HepG2 (cell line): ENCODE results near the gene WEE1. TPM values are rescaled to one million over a fixed set of nuclear protein-coding genes. Genes with fewer than 3 reads are reported as not detected.

Source experiments
- PAF1 ChIP-seq: IDR thresholded peaks from 2 replicates; pipeline ENCODE4 v1.6.1; 2016; ENCODE audit warnings: missing genetic modification reagents, missing compliant biosample characterization
- SP4 ChIP-seq: sonication (generic); formaldehyde crosslinking; IDR thresholded peaks from 2 replicates; pipeline ENCODE4 v1.8.1; 2023; ENCODE audit warnings: mild to moderate bottlenecking, missing genetic modification reagents
- TIGD3 ChIP-seq: sonication (generic); formaldehyde crosslinking; IDR thresholded peaks from 2 replicates; pipeline ENCODE4 v1.5.1; 2020; ENCODE audit warnings: mild to moderate bottlenecking, missing genetic modification reagents, borderline replicate concordance
- ZFP41 ChIP-seq: sonication (generic); formaldehyde crosslinking; IDR thresholded peaks from 2 replicates; pipeline ENCODE4 v1.4.0; 2020; ENCODE audit warnings: mild to moderate bottlenecking, missing genetic modification reagents, borderline replicate concordance
- ZHX2 ChIP-seq, 2 experiments: sonication (generic) in 1 of 2; formaldehyde crosslinking in 1 of 2; IDR thresholded peaks; 2 replicates each; pipeline versions ENCODE4 v1.6.1 to v1.9.0; 2014 to 2022; ENCODE audit warnings: antibody characterized with exemption in 1 of 2, borderline replicate concordance in 1 of 2, inconsistent platforms in 1 of 2, low read depth in 1 of 2, missing genetic modification reagents in 1 of 2
- ZNF775 ChIP-seq: sonication (generic); formaldehyde crosslinking; IDR thresholded peaks from 2 replicates; pipeline ENCODE4 v1.4.0; 2020; ENCODE audit warnings: missing genetic modification reagents, mild to moderate bottlenecking, moderate library complexity, borderline replicate concordance
- ZNF790 ChIP-seq: sonication (generic); formaldehyde crosslinking; IDR thresholded peaks from 2 replicates; pipeline ENCODE4 v1.8.0; 2022; ENCODE audit warnings: missing genetic modification reagents, mild to moderate bottlenecking, borderline replicate concordance
- polyA plus RNA-seq, 8 experiments: library from polyadenylated mRNA; depleted of rRNA in 3 of 8; stranded (reverse) in 7 of 8; unstranded in 1 of 8; fragments of >200 nt; fragmentation: Illumina TruSeq in 4 of 8; extraction: Trizol in 4 of 8; gene quantifications; 2 replicates each; pipeline versions ENCODE4 v1.2.1 to v1.2.3, GENCODE V29; 2011 to 2016; ENCODE audit warnings: low read depth in 4 of 8, missing spikeins in 1 of 8, mixed read lengths in 1 of 8; ENCODE audit not compliant: insufficient read depth in 1 of 8
- total RNA-seq, 5 experiments: library from RNA; depleted of rRNA; stranded (reverse); fragments of >200 nt; fragmentation: Illumina TruSeq; extraction: Trizol; gene quantifications; 2 replicates each; pipeline ENCODE4 v1.2.3, GENCODE V29; 2016; ENCODE audit warnings: low read depth in 1 of 5
- TF ChIP-seq, protein P1 (sequence below): sonication (generic); formaldehyde crosslinking; conservative IDR thresholded peaks from 2 replicates; pipeline ENCODE4 v1.4.0; 2020; ENCODE audit warnings: missing genetic modification reagents
- TF ChIP-seq, protein P2 (sequence below): IDR thresholded peaks from 2 replicates; pipeline ENCODE4 v1.6.1; 2016
- TF ChIP-seq, protein P3 (sequence below): sonication (generic); formaldehyde crosslinking; IDR thresholded peaks from 2 replicates; pipeline ENCODE4 v1.5.0; 2020; ENCODE audit warnings: mild to moderate bottlenecking, missing genetic modification reagents, borderline replicate concordance

The WEE1 gene
- total and polyA plus RNA-seq, 2 of the 13 experiments (the other 11 are each of a cell fraction or from before 2014, with no cell fraction given): 31.4 to 63.7 TPM

DNA sequence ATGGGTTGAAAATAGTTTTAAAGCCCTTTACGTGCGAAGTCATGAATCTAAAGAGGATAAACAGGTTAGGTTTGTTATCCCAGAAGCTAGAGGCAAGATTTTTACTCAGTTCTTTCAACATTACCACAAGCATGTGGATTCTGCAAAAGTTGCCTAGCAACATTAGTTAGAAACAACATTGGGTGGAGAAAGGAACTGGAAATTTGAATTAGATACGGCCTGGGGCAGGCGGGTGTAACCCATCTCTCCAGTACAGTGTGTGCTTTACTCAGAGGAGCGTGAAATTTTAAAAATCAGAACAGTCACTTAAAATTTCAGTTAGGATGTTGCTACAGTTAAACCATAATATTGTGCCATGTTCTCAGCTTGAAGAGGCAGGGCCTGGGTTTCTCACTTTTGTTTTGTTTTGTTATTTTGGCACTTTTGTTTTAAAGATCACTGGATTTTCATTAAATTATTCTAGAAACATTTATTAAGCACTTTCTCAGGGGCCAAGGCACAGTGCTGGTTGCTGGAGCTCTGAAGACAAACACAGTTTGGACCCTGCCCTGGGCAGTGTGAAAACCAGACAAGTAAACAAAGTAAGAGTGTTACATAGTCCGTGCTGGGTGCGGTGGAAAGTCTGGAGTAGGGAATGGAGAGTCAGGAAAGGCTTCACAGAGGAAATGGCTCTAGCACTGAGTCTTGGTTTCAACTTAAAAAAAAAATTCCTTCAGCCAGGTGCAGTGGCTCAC is 4.4 kb upstream of the WEE1 start (continued):
- TF ChIP-seq ZHX2 (IDR thresholded peaks at IDR 0.05; ENCODE audit: low read depth) (no peak), ZHX2 (CRISPR knock-in tag; IDR thresholded peaks at IDR 0.05; ENCODE audit: borderline replicate concordance) (no peak; the same call in 1 of the 2 replicates), PAF1 (CRISPR knock-in tag) (no peak), ZNF775 (CRISPR knock-in tag) (no peak), ZNF790 (CRISPR knock-in tag) (no peak), SP4 (CRISPR knock-in tag) (no peak), ZFP41 (CRISPR knock-in tag) (no peak), TIGD3 (CRISPR knock-in tag) (no peak)
- TF ChIP-seq, protein P1, sequence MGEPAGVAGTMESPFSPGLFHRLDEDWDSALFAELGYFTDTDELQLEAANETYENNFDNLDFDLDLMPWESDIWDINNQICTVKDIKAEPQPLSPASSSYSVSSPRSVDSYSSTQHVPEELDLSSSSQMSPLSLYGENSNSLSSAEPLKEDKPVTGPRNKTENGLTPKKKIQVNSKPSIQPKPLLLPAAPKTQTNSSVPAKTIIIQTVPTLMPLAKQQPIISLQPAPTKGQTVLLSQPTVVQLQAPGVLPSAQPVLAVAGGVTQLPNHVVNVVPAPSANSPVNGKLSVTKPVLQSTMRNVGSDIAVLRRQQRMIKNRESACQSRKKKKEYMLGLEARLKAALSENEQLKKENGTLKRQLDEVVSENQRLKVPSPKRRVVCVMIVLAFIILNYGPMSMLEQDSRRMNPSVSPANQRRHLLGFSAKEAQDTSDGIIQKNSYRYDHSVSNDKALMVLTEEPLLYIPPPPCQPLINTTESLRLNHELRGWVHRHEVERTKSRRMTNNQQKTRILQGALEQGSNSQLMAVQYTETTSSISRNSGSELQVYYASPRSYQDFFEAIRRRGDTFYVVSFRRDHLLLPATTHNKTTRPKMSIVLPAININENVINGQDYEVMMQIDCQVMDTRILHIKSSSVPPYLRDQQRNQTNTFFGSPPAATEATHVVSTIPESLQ: 0 out of 2 replicates have a peak, but pooled peaks have one; percentile 58
- TF ChIP-seq, protein P2, sequence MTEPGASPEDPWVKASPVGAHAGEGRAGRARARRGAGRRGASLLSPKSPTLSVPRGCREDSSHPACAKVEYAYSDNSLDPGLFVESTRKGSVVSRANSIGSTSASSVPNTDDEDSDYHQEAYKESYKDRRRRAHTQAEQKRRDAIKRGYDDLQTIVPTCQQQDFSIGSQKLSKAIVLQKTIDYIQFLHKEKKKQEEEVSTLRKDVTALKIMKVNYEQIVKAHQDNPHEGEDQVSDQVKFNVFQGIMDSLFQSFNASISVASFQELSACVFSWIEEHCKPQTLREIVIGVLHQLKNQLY (CRISPR knock-in tag): peak; percentile 34; the same call in 1 of the 2 replicates
- TF ChIP-seq, protein P3, sequence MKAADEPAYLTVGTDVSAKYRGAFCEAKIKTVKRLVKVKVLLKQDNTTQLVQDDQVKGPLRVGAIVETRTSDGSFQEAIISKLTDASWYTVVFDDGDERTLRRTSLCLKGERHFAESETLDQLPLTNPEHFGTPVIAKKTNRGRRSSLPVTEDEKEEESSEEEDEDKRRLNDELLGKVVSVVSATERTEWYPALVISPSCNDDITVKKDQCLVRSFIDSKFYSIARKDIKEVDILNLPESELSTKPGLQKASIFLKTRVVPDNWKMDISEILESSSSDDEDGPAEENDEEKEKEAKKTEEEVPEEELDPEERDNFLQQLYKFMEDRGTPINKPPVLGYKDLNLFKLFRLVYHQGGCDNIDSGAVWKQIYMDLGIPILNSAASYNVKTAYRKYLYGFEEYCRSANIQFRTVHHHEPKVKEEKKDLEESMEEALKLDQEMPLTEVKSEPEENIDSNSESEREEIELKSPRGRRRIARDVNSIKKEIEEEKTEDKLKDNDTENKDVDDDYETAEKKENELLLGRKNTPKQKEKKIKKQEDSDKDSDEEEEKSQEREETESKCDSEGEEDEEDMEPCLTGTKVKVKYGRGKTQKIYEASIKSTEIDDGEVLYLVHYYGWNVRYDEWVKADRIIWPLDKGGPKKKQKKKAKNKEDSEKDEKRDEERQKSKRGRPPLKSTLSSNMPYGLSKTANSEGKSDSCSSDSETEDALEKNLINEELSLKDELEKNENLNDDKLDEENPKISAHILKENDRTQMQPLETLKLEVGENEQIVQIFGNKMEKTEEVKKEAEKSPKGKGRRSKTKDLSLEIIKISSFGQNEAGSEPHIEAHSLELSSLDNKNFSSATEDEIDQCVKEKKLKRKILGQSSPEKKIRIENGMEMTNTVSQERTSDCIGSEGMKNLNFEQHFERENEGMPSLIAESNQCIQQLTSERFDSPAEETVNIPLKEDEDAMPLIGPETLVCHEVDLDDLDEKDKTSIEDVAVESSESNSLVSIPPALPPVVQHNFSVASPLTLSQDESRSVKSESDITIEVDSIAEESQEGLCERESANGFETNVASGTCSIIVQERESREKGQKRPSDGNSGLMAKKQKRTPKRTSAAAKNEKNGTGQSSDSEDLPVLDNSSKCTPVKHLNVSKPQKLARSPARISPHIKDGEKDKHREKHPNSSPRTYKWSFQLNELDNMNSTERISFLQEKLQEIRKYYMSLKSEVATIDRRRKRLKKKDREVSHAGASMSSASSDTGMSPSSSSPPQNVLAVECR: peak; percentile 44; the same call in 1 of the 2 replicates
